GM21786 (cell line): ENCODE results near the gene MYO1F.
A peak's percentile ranks its signal among the peaks of the same experiment; 100 is the strongest.
"Not testable (repeated sequence)": the region's sequence is repeated elsewhere in the genome, so short reads cannot be mapped to it uniquely, and the experiment has no call there.

Source experiments
- ATAC-seq: cut with Tn5 transposase; IDR thresholded peaks from one replicate; pipeline ENCODE4 v1.9.1; 2021; ENCODE audit not compliant: unreplicated experiment

The MYO1F gene

GRCh38 chr19:8519388-8519787 lies 57.9 kb downstream of the MYO1F start:
- ATAC-seq: no peak

GRCh38 chr19:8518536-8518935 lies 58.7 kb downstream of the MYO1F start:
- ATAC-seq: no peak

- no peak for ATAC-seq
Observed at GRCh38 chr19:8517551-8518442, 59.4 kb downstream of the MYO1F start.

GRCh38 chr19:8515317-8515716 lies 61.9 kb downstream of the MYO1F start:
- ATAC-seq: no peak

- not testable (repeated sequence) for ATAC-seq
Observed at GRCh38 chr19:8514505-8515009, 62.7 kb downstream of the MYO1F start.

GRCh38 chr19:8513687-8514504 lies 63.3 kb downstream of the MYO1F start, which contains the start of gene ZNF414:
ZNF414 (minus strand) TSS chr19:8514167; CDS start chr19:8514046, 121 bp downstream.
- peak; percentile 90 for ATAC-seq

- ATAC-seq: no peak
Observed at GRCh38 chr19:8513036-8513686, 64.1 kb downstream of the MYO1F start.

GRCh38 chr19:8512115-8512967 lies 64.9 kb downstream of the MYO1F start:
- ATAC-seq: no peak

GRCh38 chr19:8511573-8512101 lies 65.6 kb downstream of the MYO1F start:
- ATAC-seq: no peak

GRCh38 chr19:8510589-8511115 lies 66.6 kb downstream of the MYO1F start:
- ATAC-seq: no peak

- ATAC-seq: no peak
Observed at GRCh38 chr19:8506402-8506957, 70.8 kb downstream of the MYO1F start.

- ATAC-seq: no peak
Observed at GRCh38 chr19:8505680-8506401, 71.4 kb downstream of the MYO1F start.

GRCh38 chr19:8504919-8505318 lies 72.3 kb downstream of the MYO1F start:
- ATAC-seq: no peak

GRCh38 chr19:8504171-8504570 lies 73.1 kb downstream of the MYO1F start:
- ATAC-seq: no peak

GRCh38 chr19:8503510-8503909 lies 73.7 kb downstream of the MYO1F start:
- ATAC-seq: no peak

- ATAC-seq: no peak
Observed at GRCh38 chr19:8501981-8502380, 75.3 kb downstream of the MYO1F start.

- no peak for ATAC-seq
Observed at GRCh38 chr19:8501516-8501915, 75.7 kb downstream of the MYO1F start.

- no peak for ATAC-seq
Observed at GRCh38 chr19:8500158-8500557, 77.1 kb downstream of the MYO1F start.
